ENCODE results near the gene FSTL5. TPM values are rescaled to one million over a fixed set of nuclear protein-coding genes. Genes with fewer than 3 reads are reported as not detected.

Gene FSTL5
- total RNA-seq, 1 donor from 2014 or later = not detected

GRCh38 chr4:161894014-161894413 lies 269.8 kb downstream of the FSTL5 start:
- ATAC-seq = no peak
- intact Hi-C loops (cut with DNase I) = no loop called here
- no peak for DNase-seq (ENCODE audit: missing footprints)

DNA sequence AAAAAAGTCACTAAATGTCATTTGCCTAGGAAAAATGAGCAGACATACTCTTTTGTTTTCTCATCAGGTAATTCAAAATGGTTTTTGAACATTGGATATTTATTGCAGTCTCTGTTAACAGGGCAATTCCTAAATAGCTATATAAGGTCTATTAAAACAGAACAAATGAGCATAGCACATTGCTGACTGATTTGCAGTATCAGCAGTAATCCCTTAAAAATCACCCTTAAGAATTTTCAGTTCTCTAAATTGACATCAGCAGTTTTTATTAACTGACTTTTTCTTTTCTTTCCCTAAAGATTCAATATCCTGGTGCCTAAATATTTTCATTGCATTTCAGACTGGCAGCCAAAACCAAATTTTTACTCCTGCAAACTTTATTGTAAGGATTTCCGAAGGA lies 270.2 kb downstream of the FSTL5 start:
- intact Hi-C loops (cut with DNase I) = no loop called here
- no peak for ATAC-seq

GRCh38 chr4:161892951-161893350 lies 270.8 kb downstream of the FSTL5 start:
- DNase-seq (ENCODE audit: missing footprints) (no peak), ATAC-seq (no peak)
- intact Hi-C loops (cut with DNase I) = no loop called here

More for the DNA sequence above, 270.2 kb downstream of the FSTL5 start:
- no peak for DNase-seq (ENCODE audit: missing footprints)

DNA sequence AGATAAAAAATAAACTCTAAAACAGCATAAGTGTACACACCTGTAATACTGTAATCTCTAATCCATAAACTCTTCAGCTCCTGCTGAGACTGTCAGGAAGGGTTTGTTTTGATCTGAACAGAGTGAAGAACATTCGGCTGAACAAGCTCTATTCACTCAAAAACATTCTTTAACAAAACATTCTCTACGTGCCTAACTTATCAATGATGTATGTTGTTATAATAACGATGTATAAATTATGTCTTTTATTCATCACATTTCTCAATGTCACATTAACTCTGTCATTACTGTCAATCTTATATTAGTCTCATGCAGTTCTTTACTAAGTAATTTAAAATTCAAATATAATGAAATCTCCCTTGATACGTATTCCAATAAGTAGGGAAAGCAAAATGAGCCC lies 280.6 kb downstream of the FSTL5 start:
- DNase-seq (ENCODE audit: missing footprints) = no peak
- intact Hi-C loops (cut with DNase I) = no loop called here
- no peak for ATAC-seq

- no peak for ATAC-seq
- intact Hi-C loops (cut with DNase I) = no loop called here
- DNase-seq (ENCODE audit: missing footprints) = no peak
Observed at GRCh38 chr4:161881370-161881769, 282.4 kb downstream of the FSTL5 start.

DNA sequence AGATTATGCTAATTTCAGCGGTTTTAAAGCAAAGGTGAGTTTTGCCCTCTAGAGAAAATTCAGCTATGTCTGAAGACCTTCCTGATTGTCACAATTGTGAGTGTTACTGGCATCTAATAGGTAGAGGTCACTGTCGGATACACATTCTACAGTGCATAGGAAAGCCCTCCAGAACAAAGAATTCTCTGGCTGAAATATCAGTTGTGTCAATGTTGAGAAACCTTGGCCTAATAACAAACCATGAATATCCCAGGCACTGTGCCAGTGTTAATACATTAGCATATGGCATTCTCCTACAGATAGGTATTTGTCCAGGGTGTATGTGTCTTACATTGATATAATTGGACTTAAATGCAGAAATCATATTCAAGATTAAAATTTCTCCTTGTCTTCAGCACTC lies 294.3 kb downstream of the FSTL5 start:
- ATAC-seq (no peak), DNase-seq (ENCODE audit: missing footprints) (no peak)
- intact Hi-C loops (cut with DNase I) = no loop called here

GRCh38 chr4:161856711-161857326 lies 307.0 kb downstream of the FSTL5 start:
- ATAC-seq (no peak), DNase-seq (ENCODE audit: missing footprints) (no peak)
- intact Hi-C loops (cut with DNase I) = no loop called here

DNA sequence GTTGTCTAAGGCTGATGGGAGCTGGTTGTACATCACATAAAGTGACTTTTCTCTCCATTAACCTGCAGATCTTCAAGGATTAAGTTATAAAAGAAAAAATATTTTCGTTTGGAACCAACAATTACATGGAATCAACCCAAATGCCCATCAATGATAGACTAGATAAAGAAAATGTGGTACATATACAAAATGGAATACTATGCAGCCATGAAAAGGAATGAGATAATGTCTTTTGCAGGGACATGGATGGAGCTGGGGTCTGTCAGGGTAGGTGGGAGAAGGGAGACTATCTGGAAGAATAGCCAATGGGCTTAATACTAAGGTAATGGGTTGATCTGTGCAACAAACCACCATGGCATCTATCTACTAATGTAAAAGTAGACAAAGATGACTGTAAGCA lies 313.2 kb downstream of the FSTL5 start:
- intact Hi-C loops (cut with DNase I) = no loop called here
- no peak for ATAC-seq
- DNase-seq (ENCODE audit: missing footprints) = no peak

GRCh38 chr4:161841759-161842158 lies 322.0 kb downstream of the FSTL5 start:
- no peak for ATAC-seq
- intact Hi-C loops (cut with DNase I) = no loop called here

DNA sequence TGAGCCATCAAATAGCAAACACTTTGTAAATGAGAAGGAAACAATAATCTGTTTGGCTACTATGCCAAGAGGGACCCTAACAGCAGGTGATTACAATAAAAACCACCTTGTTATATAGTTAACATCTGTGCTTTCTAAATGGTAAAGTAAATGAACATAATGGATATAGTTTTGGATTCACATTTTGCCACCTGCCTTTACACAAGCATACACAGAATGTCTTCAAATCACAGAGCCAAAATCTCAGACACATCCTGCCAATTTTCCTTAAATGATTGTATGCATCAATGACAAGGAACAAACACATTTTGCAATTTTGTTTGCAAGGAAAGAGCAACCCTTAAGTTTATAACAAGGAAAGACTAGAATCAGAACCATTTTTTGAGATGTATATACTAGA lies 334.2 kb downstream of the FSTL5 start:
- intact Hi-C loops (cut with DNase I) = no loop called here
- no peak for DNase-seq (ENCODE audit: missing footprints)
- ATAC-seq = no peak

More at GRCh38 chr4:161841759-161842158, 322.0 kb downstream of the FSTL5 start:
- DNase-seq (ENCODE audit: missing footprints) = no peak

- no peak for ATAC-seq
- no peak for DNase-seq (ENCODE audit: missing footprints)
- intact Hi-C loops (cut with DNase I) = no loop called here
Observed at GRCh38 chr4:161828061-161828460, 335.7 kb downstream of the FSTL5 start.

GRCh38 chr4:161827013-161827412 lies 336.8 kb downstream of the FSTL5 start:
- DNase-seq (ENCODE audit: missing footprints) (no peak), ATAC-seq (no peak)
- intact Hi-C loops (cut with DNase I) = no loop called here

GRCh38 chr4:161823450-161823849 lies 340.4 kb downstream of the FSTL5 start:
- intact Hi-C loops (cut with DNase I) = no loop called here
- DNase-seq (ENCODE audit: missing footprints) (no peak), ATAC-seq (no peak)

DNA sequence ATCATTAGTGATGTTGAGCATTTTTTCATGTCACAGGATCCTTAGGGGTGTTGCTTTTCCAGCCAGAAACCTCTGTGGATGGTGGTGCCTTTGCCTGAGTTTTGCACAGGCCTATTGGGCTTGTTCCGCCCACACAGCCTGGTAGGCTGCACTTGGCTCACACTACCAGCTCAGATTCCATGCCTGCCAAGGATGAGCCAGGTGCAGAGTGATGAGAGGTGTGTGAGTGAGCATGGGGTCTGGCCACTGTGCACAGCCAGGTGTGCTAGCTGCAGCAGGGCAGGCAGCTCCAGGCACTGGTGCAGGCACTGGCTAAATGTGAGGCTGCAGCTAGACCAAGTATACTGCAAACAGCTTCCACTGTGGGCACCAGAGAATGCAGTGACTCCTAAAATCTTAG lies 341.6 kb downstream of the FSTL5 start:
- intact Hi-C loops (cut with DNase I) = no loop called here
- ATAC-seq (no peak), DNase-seq (ENCODE audit: missing footprints) (no peak)

- intact Hi-C loops (cut with DNase I) = no loop called here
- DNase-seq (ENCODE audit: missing footprints) (no peak), ATAC-seq (no peak)
Observed at GRCh38 chr4:161817914-161818313, 345.9 kb downstream of the FSTL5 start.

- DNase-seq (ENCODE audit: missing footprints) (no peak), ATAC-seq (no peak)
- intact Hi-C loops (cut with DNase I) = no loop called here
Observed at GRCh38 chr4:161816958-161817357, 346.8 kb downstream of the FSTL5 start.

DNA sequence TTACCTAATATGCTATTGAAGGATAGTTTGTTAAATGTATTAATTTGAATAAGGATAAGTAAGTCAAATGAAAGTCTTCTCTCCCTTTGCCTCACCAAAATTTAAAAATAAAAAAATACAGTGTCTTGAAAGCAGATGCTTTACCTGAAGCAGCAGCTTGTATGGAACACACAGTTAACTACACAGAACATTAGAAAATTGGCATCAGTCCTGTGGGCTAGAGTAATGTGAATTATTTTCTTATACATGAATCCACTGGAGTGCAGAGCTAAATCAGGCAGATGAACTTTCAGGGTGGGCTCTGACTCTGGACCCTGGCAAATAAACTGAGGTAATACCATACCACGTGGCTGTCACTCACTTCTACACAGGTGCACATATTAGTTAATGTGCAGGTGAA lies 348.0 kb downstream of the FSTL5 start:
- ATAC-seq (no peak), DNase-seq (ENCODE audit: missing footprints) (no peak)
- intact Hi-C loops (cut with DNase I) = no loop called here

DNA sequence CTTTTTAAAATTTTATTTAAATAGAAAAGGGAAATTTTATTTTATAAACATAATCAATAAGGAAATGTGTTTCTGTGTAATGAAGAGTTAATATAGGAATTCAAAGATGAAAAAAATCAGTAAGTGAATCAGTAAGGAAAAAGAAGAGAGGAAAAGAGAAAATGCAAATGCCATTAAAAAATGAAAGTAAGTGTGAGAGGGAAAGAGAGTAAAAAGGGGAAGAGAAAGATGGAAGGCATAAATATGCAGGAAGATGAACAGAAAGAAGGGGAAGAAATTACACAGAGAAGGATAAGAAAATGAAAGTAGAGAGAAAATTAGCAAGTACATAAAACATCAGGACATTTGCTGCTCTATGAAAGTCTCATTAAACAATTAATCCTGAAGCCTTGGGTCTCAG lies 349.9 kb downstream of the FSTL5 start:
- ATAC-seq (no peak), DNase-seq (ENCODE audit: missing footprints) (no peak)

GRCh38 chr4:161813389-161813788 lies 350.4 kb downstream of the FSTL5 start:
- ATAC-seq = no peak
- intact Hi-C loops (cut with DNase I) = no loop called here
- DNase-seq (ENCODE audit: missing footprints) = no peak

More for the DNA sequence above, 349.9 kb downstream of the FSTL5 start:
- intact Hi-C loops (cut with DNase I) = no loop called here

- intact Hi-C loops (cut with DNase I) = no loop called here
- DNase-seq (ENCODE audit: missing footprints) (no peak), ATAC-seq (no peak)
Observed at GRCh38 chr4:161803171-161803570, 360.6 kb downstream of the FSTL5 start.

DNA sequence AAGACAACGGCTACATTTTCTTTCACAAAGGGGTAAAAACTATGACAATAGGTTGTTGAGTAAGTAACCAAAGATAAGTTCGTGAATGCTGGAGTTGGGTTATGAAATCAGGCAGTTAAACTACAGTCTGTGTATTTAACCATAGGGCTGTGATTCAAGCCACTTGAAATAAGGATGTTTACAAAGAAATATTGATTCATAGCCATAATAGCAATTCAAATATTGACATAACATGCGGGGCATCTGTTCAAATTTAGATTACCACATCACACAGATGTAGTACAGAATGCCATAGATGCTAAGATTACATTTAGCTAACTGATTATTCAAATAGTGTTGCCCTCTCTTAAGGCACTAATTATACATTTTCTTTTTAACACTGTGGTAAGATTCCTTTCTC lies 364.1 kb downstream of the FSTL5 start:
- intact Hi-C loops (cut with DNase I) = no loop called here
- no peak for ATAC-seq
- no peak for DNase-seq (ENCODE audit: missing footprints)
